Medulla oblongata (tissue), 1 donor: ENCODE results near the gene ARMC9.

ENCODE experiments used
- DNase-seq: peaks from one replicate; pipeline ENCODE4 v3.0.0-alpha.2; 2015; ENCODE audit errors: extremely low spot score

The ARMC9 gene

GRCh38 chr2:231200805-231201474 is 2.5 kb downstream of the ARMC9 start:
- no peak for DNase-seq

GRCh38 chr2:231201475-231201814 is 3.0 kb downstream of the ARMC9 start:
- no peak for DNase-seq

GRCh38 chr2:231203087-231203486 is 4.7 kb downstream of the ARMC9 start:
- DNase-seq, result no peak

- no peak for DNase-seq
Observed at GRCh38 chr2:231204146-231204545, 5.7 kb downstream of the ARMC9 start.

- DNase-seq, result no peak
Observed at GRCh38 chr2:231204581-231204980, 6.2 kb downstream of the ARMC9 start.

GRCh38 chr2:231207734-231208133 is 9.3 kb downstream of the ARMC9 start:
- DNase-seq, result no peak

GRCh38 chr2:231210782-231211181 is 12.4 kb downstream of the ARMC9 start:
- DNase-seq, result no peak

- DNase-seq, result no peak
Observed at GRCh38 chr2:231211486-231211885, 13.1 kb downstream of the ARMC9 start.

GRCh38 chr2:231212329-231212845 is 14.0 kb downstream of the ARMC9 start:
- no peak for DNase-seq

- no peak for DNase-seq
Observed at GRCh38 chr2:231213931-231214642, 15.7 kb downstream of the ARMC9 start.

GRCh38 chr2:231218366-231218765 is 19.9 kb downstream of the ARMC9 start:
- no peak for DNase-seq

GRCh38 chr2:231219289-231219688 is 20.9 kb downstream of the ARMC9 start:
- DNase-seq, result no peak

GRCh38 chr2:231221761-231222160 is 23.3 kb downstream of the ARMC9 start:
- DNase-seq, result no peak

GRCh38 chr2:231222318-231223000 is 24.0 kb downstream of the ARMC9 start:
- DNase-seq, result no peak

GRCh38 chr2:231223001-231223375 is 24.6 kb downstream of the ARMC9 start:
- DNase-seq, result no peak

GRCh38 chr2:231223458-231223976 is 25.1 kb downstream of the ARMC9 start:
- DNase-seq, result no peak

- DNase-seq, result peak; percentile 94
Observed at GRCh38 chr2:231227310-231228162, 29.1 kb downstream of the ARMC9 start.

GRCh38 chr2:231228223-231228622 is 29.8 kb downstream of the ARMC9 start:
- DNase-seq, result no peak

- no peak for DNase-seq
Observed at GRCh38 chr2:231228974-231229529, 30.6 kb downstream of the ARMC9 start.

GRCh38 chr2:231235217-231235616 is 36.8 kb downstream of the ARMC9 start:
- no peak for DNase-seq

- no peak for DNase-seq
Observed at GRCh38 chr2:231238689-231239088, 40.3 kb downstream of the ARMC9 start.
